Loucy (cell line): ENCODE results near the gene HERC5.

Experiments
- CTCF ChIP-seq: fragments of 200-600 bp; sonication (generic); conservative IDR thresholded peaks from 2 replicates; pipeline ENCODE4 v1.5.1; 2014; ENCODE audit warnings: mild to moderate bottlenecking, antibody characterized with exemption, low read length
- EZH2phosphoT487 ChIP-seq: fragments of 200-600 bp; IDR thresholded peaks from 2 replicates; pipeline ENCODE4 v1.6.1; 2018; ENCODE audit warnings: antibody characterized with exemption, mild to moderate bottlenecking, moderate library complexity, borderline replicate concordance

- TF ChIP-seq EZH2phosphoT487 (no peak), CTCF (peak; percentile 63)
These were observed 69.4 kb downstream of the HERC5 start for GRCh38 chr4:88526221-88526815.
